Colonic mucosa (tissue), 4 donors: ENCODE data around the gene C10orf71. TPM values are rescaled to one million over a fixed set of nuclear protein-coding genes. Genes with fewer than 3 reads are reported as not detected.

Source experiments
- DNase-seq: peaks from one replicate; pipeline ENCODE4 v3.0.0-alpha.2; 2020
- H3K27ac ChIP-seq: fragments of 200-600 bp; one replicate; pipeline ENCODE4 v1.8.0; 2021
- H3K27me3 ChIP-seq: fragments of 200-600 bp; one replicate; pipeline ENCODE4 v1.8.0; 2021
- H3K36me3 ChIP-seq: fragments of 200-600 bp; one replicate; pipeline ENCODE4 v1.8.0; 2021
- H3K4me1 ChIP-seq: fragments of 200-600 bp; one replicate; pipeline ENCODE4 v1.8.0; 2021; ENCODE audit warnings: mild to moderate bottlenecking
- H3K4me3 ChIP-seq: fragments of 200-600 bp; one replicate; pipeline ENCODE4 v1.8.0; 2021
- H3K9ac ChIP-seq, 2 donors: one replicate each; pipeline ENCODE4 v1.7.0; 2013; ENCODE audit warnings: control low read depth in 2 of 2, low read depth in 2 of 2, low read length in 2 of 2
- H3K9me3 ChIP-seq: fragments of 200-600 bp; one replicate; pipeline ENCODE4 v1.8.0; 2021
- intact Hi-C: fragments of 100-400 bp; cut with DNase I; formaldehyde crosslinking; loops from one replicate; pipeline ENCODE4 v1.14.1; 2022
- total RNA-seq, 2 donors: library from RNA; stranded (reverse); fragmentation: NEBNext Ultra II Directional in 1 of 2; extraction: Animal tissue kit (Norgen Biotek cat#: 25700) in 1 of 2; gene quantifications; one replicate each; pipeline ENCODE4 v1.2.1, GENCODE V29; 2021
- TF ChIP-seq, protein P1 (sequence below): fragments of 200-600 bp; IDR thresholded peaks from one replicate; pipeline ENCODE4 v1.8.0; 2022; ENCODE audit warnings: antibody characterized with exemption, mild to moderate bottlenecking
- donor health status: healthy.
- donor health status: DM: no; HTN: no; CAD: no.
- donor health status: DM: no; HTN: no; CAD: no.

The C10orf71 gene
- total RNA-seq, 2 donors from 2014 or later: not detected

GRCh38 chr10:49297818-49298670 is 926 bp upstream of the C10orf71 start:
- Histone ChIP-seq H3K9ac (no peak overlapping the region), H3K27ac (no peak overlapping the region), H3K36me3 (no peaks in the 10 kb centered on the region), H3K4me3 (no peak overlapping the region), H3K9me3 (no peaks in the 10 kb centered on the region), H3K4me1 (no peaks in the 10 kb centered on the region), H3K27me3 (no peaks in the 10 kb centered on the region)
- intact Hi-C loops: no loop called here
- TF ChIP-seq, protein P1, sequence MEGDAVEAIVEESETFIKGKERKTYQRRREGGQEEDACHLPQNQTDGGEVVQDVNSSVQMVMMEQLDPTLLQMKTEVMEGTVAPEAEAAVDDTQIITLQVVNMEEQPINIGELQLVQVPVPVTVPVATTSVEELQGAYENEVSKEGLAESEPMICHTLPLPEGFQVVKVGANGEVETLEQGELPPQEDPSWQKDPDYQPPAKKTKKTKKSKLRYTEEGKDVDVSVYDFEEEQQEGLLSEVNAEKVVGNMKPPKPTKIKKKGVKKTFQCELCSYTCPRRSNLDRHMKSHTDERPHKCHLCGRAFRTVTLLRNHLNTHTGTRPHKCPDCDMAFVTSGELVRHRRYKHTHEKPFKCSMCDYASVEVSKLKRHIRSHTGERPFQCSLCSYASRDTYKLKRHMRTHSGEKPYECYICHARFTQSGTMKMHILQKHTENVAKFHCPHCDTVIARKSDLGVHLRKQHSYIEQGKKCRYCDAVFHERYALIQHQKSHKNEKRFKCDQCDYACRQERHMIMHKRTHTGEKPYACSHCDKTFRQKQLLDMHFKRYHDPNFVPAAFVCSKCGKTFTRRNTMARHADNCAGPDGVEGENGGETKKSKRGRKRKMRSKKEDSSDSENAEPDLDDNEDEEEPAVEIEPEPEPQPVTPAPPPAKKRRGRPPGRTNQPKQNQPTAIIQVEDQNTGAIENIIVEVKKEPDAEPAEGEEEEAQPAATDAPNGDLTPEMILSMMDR: no peak
- DNase-seq: no peak

- no peak for DNase-seq
- no peak overlapping the region for H3K9ac ChIP-seq
- no peaks in the 10 kb centered on the region for H3K27me3 ChIP-seq
- H3K4me1 ChIP-seq: no peaks in the 10 kb centered on the region
- H3K4me3 ChIP-seq: no peak overlapping the region
- TF ChIP-seq, protein P1: no peak
- intact Hi-C loops: no loop called here
- no peaks in the 10 kb centered on the region for H3K9me3 ChIP-seq
- no peaks in the 10 kb centered on the region for H3K36me3 ChIP-seq
- H3K27ac ChIP-seq: no peak overlapping the region
Observed at GRCh38 chr10:49298671-49298982, 343 bp upstream of the C10orf71 start.

- TF ChIP-seq, protein P1: no peak
- no peak overlapping the region for H3K9ac ChIP-seq
- DNase-seq: no peak
- H3K36me3 ChIP-seq: no peaks in the 10 kb centered on the region
- H3K9me3 ChIP-seq: no peaks in the 10 kb centered on the region
- no peak overlapping the region for H3K27ac ChIP-seq
- no peaks in the 10 kb centered on the region for H3K27me3 ChIP-seq
- no peaks in the 10 kb centered on the region for H3K4me1 ChIP-seq
- intact Hi-C loops: no loop called here
- H3K4me3 ChIP-seq: no peak overlapping the region
Observed at GRCh38 chr10:49299816-49300139, 808 bp downstream of the C10orf71 start.

DNA sequence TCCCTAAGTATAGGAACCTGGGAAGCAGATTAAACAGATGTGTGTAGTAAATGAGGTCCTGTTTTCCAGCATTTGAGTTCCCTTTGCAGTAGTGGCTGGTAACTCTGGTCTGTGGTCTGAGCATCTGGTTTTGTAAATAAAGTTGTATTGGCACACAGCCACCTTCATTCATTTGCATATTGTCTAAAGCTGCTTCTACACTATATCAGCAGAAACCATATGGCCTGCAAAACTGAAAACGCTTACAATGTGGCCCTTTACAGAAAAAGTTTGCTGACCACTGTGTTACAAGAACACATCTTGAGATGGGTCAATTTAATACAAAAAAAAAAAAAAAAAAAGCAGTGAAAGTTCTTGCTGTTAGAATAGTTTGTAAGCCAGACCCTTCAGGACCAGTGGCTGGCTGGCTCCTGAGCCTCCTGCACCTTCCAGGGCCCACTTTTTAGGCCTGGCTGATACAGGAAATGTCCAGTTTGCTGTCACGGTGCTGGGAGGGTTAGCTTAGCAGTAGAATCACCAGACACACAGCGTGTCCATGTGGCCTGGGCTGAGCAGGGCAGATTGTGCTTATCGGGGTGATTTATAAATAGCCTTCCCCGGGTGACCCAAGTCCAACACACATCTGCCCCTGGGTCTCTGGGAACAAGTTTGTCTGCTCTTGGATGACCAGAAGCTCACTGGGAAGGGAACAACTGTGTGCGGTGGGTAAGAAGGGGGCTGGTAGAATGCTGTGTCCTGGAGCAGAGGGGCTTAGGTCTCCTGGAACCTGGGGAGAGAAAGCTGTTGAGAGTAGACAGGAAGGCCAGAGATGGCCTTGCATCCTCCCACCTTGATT is 1.4 kb downstream of the C10orf71 start:
- H3K27ac ChIP-seq: no peak overlapping the region
- H3K9ac ChIP-seq: no peak overlapping the region
- intact Hi-C loops: no loop called here
- TF ChIP-seq, protein P1: no peak
- no peaks in the 10 kb centered on the region for H3K27me3 ChIP-seq
- no peaks in the 10 kb centered on the region for H3K4me1 ChIP-seq
- H3K9me3 ChIP-seq: no peaks in the 10 kb centered on the region
- no peak for DNase-seq
- no peak overlapping the region for H3K4me3 ChIP-seq
- H3K36me3 ChIP-seq: no peaks in the 10 kb centered on the region

- intact Hi-C loops: no loop called here
- Histone ChIP-seq H3K27ac (no peak overlapping the region), H3K36me3 (no peaks in the 10 kb centered on the region), H3K9me3 (no peaks in the 10 kb centered on the region), H3K27me3 (no peaks in the 10 kb centered on the region), H3K4me1 (no peaks in the 10 kb centered on the region), H3K9ac (no peak overlapping the region), H3K4me3 (no peak overlapping the region)
- TF ChIP-seq, protein P1: no peak
- DNase-seq: no peak
Observed at GRCh38 chr10:49301302-49301701, 2.3 kb downstream of the C10orf71 start.
